GM12875 (cell line): ENCODE data around the gene ZNF462.

Source experiments
- H3K4me3 ChIP-seq: one replicate; pipeline ENCODE4 v1.5.1; 2011; ENCODE audit warnings: low read depth, low read length, control low read depth
- CTCF ChIP-seq: IDR thresholded peaks from 2 replicates; pipeline ENCODE4 v1.5.1; 2011; ENCODE audit warnings: low read depth, mild to moderate bottlenecking, control low read depth, inconsistent platforms, low read length, moderate library complexity, borderline replicate concordance; ENCODE audit not compliant: insufficient read depth

Gene ZNF462

GRCh38 chr9:107049803-107050184, 186.8 kb downstream of the ZNF462 start:
- H3K4me3 ChIP-seq, result no peak overlapping the region
- TF ChIP-seq CTCF, result no peak

GRCh38 chr9:107051392-107051791, 188.4 kb downstream of the ZNF462 start:
- H3K4me3 ChIP-seq, result no peak overlapping the region
- TF ChIP-seq CTCF, result no peak

- no peak for TF ChIP-seq CTCF
- no peak overlapping the region for H3K4me3 ChIP-seq
These were observed 191.2 kb downstream of the ZNF462 start for GRCh38 chr9:107054146-107054545.

- no peak overlapping the region for H3K4me3 ChIP-seq
- TF ChIP-seq CTCF, result no peak
These were observed 196.3 kb downstream of the ZNF462 start for GRCh38 chr9:107059220-107059619.

- no peak overlapping the region for H3K4me3 ChIP-seq
- no peak for TF ChIP-seq CTCF
These were observed 197.1 kb downstream of the ZNF462 start for GRCh38 chr9:107060062-107060461.
